Immature natural killer cell (primary cell): ENCODE measurements around the gene TSG101. TPM values are rescaled to one million over a fixed set of nuclear protein-coding genes. Genes with fewer than 3 reads are reported as not detected.

ENCODE experiments used
- DNase-seq, 3 donors: peaks; one replicate each; pipeline ENCODE4 v3.0.0; 2022; ENCODE audit warnings: mixed read lengths in 1 of 3
- H3K27ac Mint-ChIP-seq, 6 donors: one replicate each; pipeline ENCODE4 v1.8.0; 2020; ENCODE audit warnings: mixed read lengths in 6 of 6, mild to moderate bottlenecking in 5 of 6, inconsistent platforms in 4 of 6, moderate library complexity in 3 of 6
- H3K27me3 Mint-ChIP-seq, 3 donors: one replicate each; pipeline ENCODE4 v1.8.0; 2020 to 2021; ENCODE audit warnings: low read depth in 3 of 3, mild to moderate bottlenecking in 3 of 3, mixed read lengths in 3 of 3, moderate library complexity in 3 of 3, inconsistent platforms in 1 of 3
- H3K36me3 Mint-ChIP-seq, 3 donors: one replicate each; pipeline ENCODE4 v1.8.0; 2020; ENCODE audit warnings: mixed read lengths in 3 of 3, inconsistent platforms in 2 of 3, mild to moderate bottlenecking in 2 of 3
- H3K4me1 Mint-ChIP-seq, 2 donors: one replicate each; pipeline ENCODE4 v1.8.0; 2020; ENCODE audit warnings: inconsistent platforms in 2 of 2, mild to moderate bottlenecking in 2 of 2, mixed read lengths in 2 of 2, moderate library complexity in 1 of 2
- H3K4me3 Mint-ChIP-seq, 5 donors: one replicate each; pipeline ENCODE4 v1.8.0; 2020; ENCODE audit warnings: mild to moderate bottlenecking in 5 of 5, mixed read lengths in 5 of 5, inconsistent platforms in 3 of 5, moderate library complexity in 3 of 5
- H3K9me3 Mint-ChIP-seq, 6 donors: one replicate each; pipeline ENCODE4 v1.8.0; 2020; ENCODE audit warnings: mild to moderate bottlenecking in 6 of 6, mixed read lengths in 6 of 6, inconsistent platforms in 4 of 6, moderate library complexity in 3 of 6
- polyA plus RNA-seq, 3 donors: library from polyadenylated mRNA; unstranded; fragments of 300-500 nt; fragmentation: Illumina TruSeq; gene quantifications; one replicate each; pipeline ENCODE4 v1.2.3, GENCODE V29; 2021

The TSG101 gene
- polyA plus RNA-seq, 3 donors from 2014 or later = 41.3 to 88.3 (median 74.5) TPM

DNA sequence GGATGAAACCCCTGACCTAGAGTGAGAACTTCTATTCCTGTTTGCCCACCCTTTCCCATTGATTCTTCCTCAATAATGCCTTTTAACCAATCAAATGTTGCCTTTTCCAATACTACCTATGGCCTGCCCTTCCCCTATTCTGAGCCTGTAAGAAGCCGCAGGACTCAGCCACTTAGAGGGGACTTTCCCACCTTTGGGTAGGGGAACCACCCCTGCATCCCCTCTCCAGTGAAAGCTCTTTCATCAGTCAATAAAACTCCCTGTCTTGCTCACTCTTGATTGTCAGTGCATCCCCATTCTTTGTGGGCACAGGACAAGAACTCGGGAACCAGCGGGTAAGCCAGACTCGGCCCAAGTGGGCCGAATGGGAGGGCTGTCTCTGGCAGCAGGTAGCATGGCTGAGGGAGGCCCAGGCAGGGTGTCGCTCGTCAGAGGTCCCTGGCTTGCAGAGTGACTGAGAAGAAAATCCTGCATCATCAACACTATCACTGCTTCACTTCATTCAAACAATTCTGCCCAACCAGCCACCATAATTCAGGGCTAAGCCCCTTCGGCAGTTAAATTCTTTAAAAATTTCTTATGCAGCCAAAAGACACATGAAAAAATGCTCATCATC, 40.7 kb downstream of the TSG101 start:
- Mint-ChIP-seq H3K4me3 (no peak overlapping the region), H3K27ac (no peak overlapping the region), H3K36me3 (peaks cover 28 to 38% (median 30%) of the 10 kb centered on the region in 3 donors), H3K9me3 (no peaks in the 10 kb centered on the region), H3K4me1 (peaks cover 4 to 13% of the 10 kb centered on the region in 2 donors), H3K27me3 (peaks cover 0 to 3% (median 0%) of the 10 kb centered on the region in 3 donors)
- no peak for DNase-seq

- Mint-ChIP-seq H3K27ac (no peak overlapping the region), H3K9me3 (no peaks in the 10 kb centered on the region), H3K36me3 (peaks cover 42 to 68% (median 52%) of the 10 kb centered on the region in 3 donors)
These were observed 47.7 kb downstream of the TSG101 start for GRCh38 chr11:18479063-18479462.

DNA sequence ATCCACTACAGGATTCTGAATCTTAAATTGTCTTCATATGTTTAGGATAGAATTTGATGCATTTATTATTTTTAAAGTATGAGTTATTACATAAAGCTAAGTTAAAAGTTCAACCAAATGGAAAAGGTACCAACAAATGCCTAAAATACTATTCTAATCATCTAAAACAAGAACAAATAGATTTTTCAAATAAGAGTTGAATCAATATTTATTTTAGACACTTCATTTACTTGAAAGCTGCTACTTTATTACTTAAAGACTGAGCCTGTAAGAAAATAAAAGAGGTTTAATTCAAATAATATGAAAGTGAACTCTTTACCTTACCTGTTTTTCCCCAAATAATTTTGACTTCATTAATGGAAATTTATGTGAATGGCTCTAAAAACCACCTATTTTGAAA, 54.2 kb downstream of the TSG101 start:
- Mint-ChIP-seq H3K9me3 (no peaks in the 10 kb centered on the region), H3K27ac (no peak overlapping the region), H3K36me3 (peaks cover 2 to 22% (median 9%) of the 10 kb centered on the region in 3 donors), H3K4me3 (no peak overlapping the region), H3K4me1 (no peaks in the 10 kb centered on the region), H3K27me3 (no peaks in the 10 kb centered on the region)
- no peak for DNase-seq

More at GRCh38 chr11:18479063-18479462, 47.7 kb downstream of the TSG101 start:
- no peaks in the 10 kb centered on the region for H3K4me1 Mint-ChIP-seq
- DNase-seq = no peak
- no peak overlapping the region for H3K4me3 Mint-ChIP-seq
- H3K27me3 Mint-ChIP-seq = peaks cover 0 to 3% (median 0%) of the 10 kb centered on the region in 3 donors

- Mint-ChIP-seq H3K27me3 (no peaks in the 10 kb centered on the region), H3K4me1 (no peaks in the 10 kb centered on the region), H3K36me3 (peaks cover 1 to 19% (median 8%) of the 10 kb centered on the region in 3 donors)
These were observed 54.7 kb downstream of the TSG101 start for GRCh38 chr11:18471995-18472394.

GRCh38 chr11:18468961-18469360, 57.8 kb downstream of the TSG101 start:
- DNase-seq = no peak
- peaks cover 0 to 7% (median 7%) of the 10 kb centered on the region in 3 donors for H3K36me3 Mint-ChIP-seq
- no peak overlapping the region for H3K4me3 Mint-ChIP-seq
- H3K4me1 Mint-ChIP-seq = no peaks in the 10 kb centered on the region
- H3K27me3 Mint-ChIP-seq = no peaks in the 10 kb centered on the region
- H3K9me3 Mint-ChIP-seq = no peaks in the 10 kb centered on the region
- no peak overlapping the region for H3K27ac Mint-ChIP-seq

More at GRCh38 chr11:18471995-18472394, 54.7 kb downstream of the TSG101 start:
- Mint-ChIP-seq H3K4me3 (no peak overlapping the region), H3K9me3 (no peaks in the 10 kb centered on the region), H3K27ac (no peak overlapping the region)
- DNase-seq = no peak

- Mint-ChIP-seq H3K36me3 (peaks cover 0 to 8% (median 7%) of the 10 kb centered on the region in 3 donors), H3K4me3 (no peak overlapping the region), H3K4me1 (no peaks in the 10 kb centered on the region), H3K27me3 (no peaks in the 10 kb centered on the region), H3K27ac (no peak overlapping the region), H3K9me3 (no peaks in the 10 kb centered on the region)
- DNase-seq = no peak
These were observed 58.7 kb downstream of the TSG101 start for GRCh38 chr11:18468059-18468458.

DNA sequence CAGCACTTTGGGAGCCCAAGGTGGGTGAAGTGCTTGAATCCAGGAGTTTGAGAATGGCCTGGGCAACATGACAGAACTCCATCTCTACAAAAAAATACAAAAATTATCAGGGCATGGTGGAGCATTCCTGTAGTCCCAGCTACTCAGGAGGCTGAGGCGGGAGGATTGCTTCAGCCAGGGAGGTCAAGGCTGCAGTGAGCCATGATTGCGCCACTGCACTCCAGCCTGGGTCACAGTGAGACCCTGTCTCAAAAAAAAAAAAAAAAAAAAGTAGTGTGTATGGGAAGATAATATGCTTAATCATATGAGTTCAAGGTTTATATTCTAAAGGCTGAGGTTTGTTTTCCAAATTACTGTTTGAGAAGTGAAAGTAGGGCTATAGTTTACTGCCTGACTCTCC, 60.3 kb downstream of the TSG101 start:
- H3K9me3 Mint-ChIP-seq = no peaks in the 10 kb centered on the region
- H3K4me1 Mint-ChIP-seq = no peaks in the 10 kb centered on the region
- no peak for DNase-seq
- peaks cover 0 to 8% (median 0%) of the 10 kb centered on the region in 3 donors for H3K36me3 Mint-ChIP-seq
- no peak overlapping the region for H3K27ac Mint-ChIP-seq
- H3K27me3 Mint-ChIP-seq = no peaks in the 10 kb centered on the region
- H3K4me3 Mint-ChIP-seq = no peak overlapping the region

DNA sequence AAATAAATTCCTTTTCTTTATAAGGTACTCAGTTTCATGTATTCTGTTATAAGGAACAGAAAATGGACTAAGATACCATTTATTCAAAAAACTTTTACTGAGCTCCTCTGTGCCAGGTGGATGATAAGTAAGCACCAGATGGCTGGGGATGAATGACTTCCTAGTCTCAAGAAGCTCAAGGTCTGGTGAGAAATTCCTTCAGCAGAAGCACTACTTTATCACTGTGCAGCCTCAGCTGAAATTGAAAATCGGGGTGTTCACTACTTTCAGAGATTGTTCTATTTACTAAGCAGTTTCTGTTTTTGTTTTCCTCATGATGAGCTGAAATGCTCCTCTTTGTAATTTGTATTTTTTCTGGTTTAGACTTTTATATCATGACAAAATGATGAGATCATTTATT, 63.3 kb downstream of the TSG101 start:
- DNase-seq = no peak
- no peaks in the 10 kb centered on the region for H3K9me3 Mint-ChIP-seq
- no peak overlapping the region for H3K4me3 Mint-ChIP-seq
- H3K27ac Mint-ChIP-seq = no peak overlapping the region
- H3K4me1 Mint-ChIP-seq = no peaks in the 10 kb centered on the region
- H3K27me3 Mint-ChIP-seq = peaks cover 0 to 5% (median 0%) of the 10 kb centered on the region in 3 donors
- peaks cover 0 to 8% (median 0%) of the 10 kb centered on the region in 3 donors for H3K36me3 Mint-ChIP-seq

DNA sequence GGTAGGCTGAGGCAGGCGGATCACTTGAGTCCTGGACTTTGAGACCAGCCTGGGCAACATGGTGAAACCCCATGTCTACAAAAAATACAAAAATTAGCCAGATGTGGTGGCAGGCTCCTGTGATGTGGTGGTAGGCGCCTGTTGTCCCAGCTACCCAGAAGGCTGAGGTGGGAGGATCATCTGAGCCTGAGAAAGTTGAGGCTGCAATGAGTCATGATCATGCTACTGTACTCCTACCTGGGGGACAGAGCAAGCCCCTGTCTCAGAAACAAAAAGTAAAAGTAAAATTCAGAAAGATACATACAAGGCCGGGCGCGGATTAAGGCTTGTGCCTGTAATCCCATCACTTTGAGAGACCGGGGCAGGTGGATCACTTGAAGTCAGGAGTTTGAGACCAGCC, 64.8 kb downstream of the TSG101 start:
- H3K4me3 Mint-ChIP-seq = no peak overlapping the region
- H3K9me3 Mint-ChIP-seq = no peaks in the 10 kb centered on the region
- H3K27me3 Mint-ChIP-seq = peaks cover 0 to 5% (median 0%) of the 10 kb centered on the region in 3 donors
- H3K4me1 Mint-ChIP-seq = no peaks in the 10 kb centered on the region
- H3K36me3 Mint-ChIP-seq = peaks cover 0 to 6% (median 0%) of the 10 kb centered on the region in 3 donors
- no peak overlapping the region for H3K27ac Mint-ChIP-seq
- DNase-seq = no peak

GRCh38 chr11:18459634-18460033, 67.1 kb downstream of the TSG101 start:
- DNase-seq = no peak
- peaks cover 0 to 6% (median 0%) of the 10 kb centered on the region in 3 donors for H3K27me3 Mint-ChIP-seq
- no peaks in the 10 kb centered on the region for H3K9me3 Mint-ChIP-seq
- H3K27ac Mint-ChIP-seq = no peak overlapping the region
- H3K36me3 Mint-ChIP-seq = peaks cover 0 to 3% (median 0%) of the 10 kb centered on the region in 3 donors
- H3K4me3 Mint-ChIP-seq = no peak overlapping the region
- H3K4me1 Mint-ChIP-seq = no peaks in the 10 kb centered on the region

DNA sequence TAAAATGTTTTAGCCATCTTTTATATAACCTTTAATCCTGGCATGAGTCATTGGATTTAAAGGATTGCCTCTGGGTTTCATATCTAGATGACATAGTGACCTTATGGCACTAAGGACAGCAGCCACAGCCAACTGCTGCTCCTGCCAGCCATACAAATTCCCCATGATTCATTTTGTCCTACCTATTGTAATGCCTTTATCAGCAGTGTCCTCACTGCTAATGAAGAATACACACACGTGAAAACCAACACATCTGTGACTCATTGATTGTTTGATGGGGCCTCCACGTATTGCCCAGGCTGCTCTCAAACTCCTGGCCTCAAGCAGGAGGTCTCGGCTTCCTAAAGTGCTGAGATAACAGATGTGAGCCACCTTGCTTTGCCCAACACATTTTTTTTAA, 69.3 kb downstream of the TSG101 start:
- H3K9me3 Mint-ChIP-seq = no peaks in the 10 kb centered on the region

DNA sequence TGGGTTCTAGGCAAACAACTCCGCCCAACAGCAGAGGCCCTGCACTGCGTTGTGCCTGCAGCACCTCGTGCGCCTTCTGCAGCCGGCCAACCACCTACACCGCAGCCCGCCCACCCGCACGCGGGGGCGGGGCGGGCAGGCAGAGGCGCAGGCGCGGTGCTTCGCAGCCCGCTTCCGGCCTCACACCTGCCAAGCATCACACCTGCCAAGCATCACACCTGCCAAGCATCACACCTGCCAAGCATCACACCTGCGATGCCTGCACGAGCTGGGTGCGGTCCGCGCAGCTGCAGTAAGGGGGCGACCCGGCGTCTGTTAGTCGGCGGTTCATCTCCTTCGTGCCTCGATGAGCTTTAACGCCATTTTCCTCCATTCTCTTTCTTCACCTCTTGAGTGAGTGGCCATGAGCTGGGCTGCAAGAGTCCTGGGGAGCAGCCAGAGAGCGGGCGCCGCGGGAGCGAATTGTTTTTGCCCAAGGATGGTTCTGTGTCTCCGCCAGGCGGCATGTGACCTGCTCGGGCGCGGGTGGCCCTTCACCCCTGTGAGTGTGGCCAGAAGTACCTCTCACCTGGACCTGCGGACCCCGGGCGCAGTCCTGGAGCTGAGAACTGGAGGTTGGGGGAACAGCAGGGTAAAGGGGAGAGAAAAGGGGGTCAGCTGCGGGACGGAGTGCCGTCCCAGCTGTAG, 70.9 kb downstream of the TSG101 start, which contains the start of gene LDHAL6A:
Gene LDHAL6A (plus strand): TSS at position 171 of the 687 bp plus-strand sequence. CDS start 825 bp downstream, outside the sequence.
- peaks cover 0 to 6% (median 0%) of the 10 kb centered on the region in 3 donors for H3K27me3 Mint-ChIP-seq
- DNase-seq = peak in 2 of 3 donors; percentile 14 to 20
- H3K36me3 Mint-ChIP-seq = no peaks in the 10 kb centered on the region
- H3K4me1 Mint-ChIP-seq = no peaks in the 10 kb centered on the region
- H3K4me3 Mint-ChIP-seq = peak within 1 kb of the TSS in 3 of 5 donors; percentile 36 to 63 (median 49)
- H3K27ac Mint-ChIP-seq = no peak within 1 kb of the TSS
- no peaks in the 10 kb centered on the region for H3K9me3 Mint-ChIP-seq

More for the DNA sequence above, 69.3 kb downstream of the TSG101 start:
- no peaks in the 10 kb centered on the region for H3K4me1 Mint-ChIP-seq
- peak overlapping the region in 1 of 6 donors; percentile 34 for H3K27ac Mint-ChIP-seq
- peaks cover 0 to 8% (median 0%) of the 10 kb centered on the region in 3 donors for H3K27me3 Mint-ChIP-seq
- no peak for DNase-seq
- no peaks in the 10 kb centered on the region for H3K36me3 Mint-ChIP-seq
- H3K4me3 Mint-ChIP-seq = no peak overlapping the region

DNA sequence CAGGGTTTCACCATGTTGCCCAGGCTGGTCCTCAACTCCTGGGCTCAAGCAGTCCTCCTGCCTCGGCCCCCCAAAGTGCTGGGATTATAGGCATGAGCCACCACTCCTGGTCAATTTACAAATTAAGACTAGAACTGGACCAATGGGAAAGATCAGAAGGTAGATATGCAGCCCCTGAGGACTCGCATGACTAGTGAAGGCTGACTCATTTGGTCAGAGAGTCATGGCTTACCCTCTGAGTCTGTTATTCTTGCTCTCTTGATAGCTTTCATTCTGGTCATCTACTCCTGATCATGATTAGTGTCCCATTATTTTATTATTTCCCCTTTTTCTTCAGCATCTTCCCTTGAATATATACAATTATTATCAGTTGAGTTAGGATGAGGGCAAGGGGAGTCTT, 73.8 kb downstream of the TSG101 start:
- no peak overlapping the region for H3K27ac Mint-ChIP-seq
- no peaks in the 10 kb centered on the region for H3K4me1 Mint-ChIP-seq

GRCh38 chr11:18449251-18449650, 77.5 kb downstream of the TSG101 start:
- no peak for DNase-seq
- Mint-ChIP-seq H3K27me3 (peaks cover 0 to 3% (median 1%) of the 10 kb centered on the region in 3 donors), H3K9me3 (no peaks in the 10 kb centered on the region), H3K4me1 (no peaks in the 10 kb centered on the region), H3K27ac (no peak overlapping the region), H3K36me3 (no peaks in the 10 kb centered on the region), H3K4me3 (no peak overlapping the region)

More for the DNA sequence above, 73.8 kb downstream of the TSG101 start:
- Mint-ChIP-seq H3K27me3 (peaks cover 0 to 3% (median 0%) of the 10 kb centered on the region in 3 donors), H3K36me3 (no peaks in the 10 kb centered on the region), H3K9me3 (no peaks in the 10 kb centered on the region), H3K4me3 (no peak overlapping the region)
- DNase-seq = no peak
